ENCODE results near the gene CISTR. TPM values are rescaled to one million over a fixed set of nuclear protein-coding genes. Genes with fewer than 3 reads are reported as not detected.

Gene CISTR
- total and polyA plus RNA-seq, 3 donors from 2014 or later: not detected

DNA sequence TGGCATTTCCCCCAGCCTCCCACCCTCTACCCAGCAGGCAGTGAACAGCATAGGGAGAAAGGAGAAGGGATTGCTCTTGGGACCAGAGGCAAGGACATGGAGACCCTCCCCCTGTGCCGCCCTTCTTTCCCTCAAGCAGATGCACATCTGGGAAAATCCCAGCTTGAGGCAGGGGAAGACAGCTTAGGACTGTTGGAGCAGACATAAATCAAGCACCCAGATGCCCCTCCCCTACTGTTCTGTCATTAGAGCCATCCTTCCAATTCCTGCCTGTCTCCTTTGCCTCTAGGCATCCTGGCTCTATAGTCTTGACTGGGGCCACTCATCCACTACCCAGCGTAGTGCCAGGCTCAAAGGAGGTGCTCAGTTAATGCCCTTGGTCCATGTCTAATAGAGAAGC is 7.5 kb upstream of the CISTR start:
- H3K9me3 ChIP-seq: no peaks in the 10 kb centered on the region
- no peak overlapping the region for H3K4me3 ChIP-seq
- no peak overlapping the region for H3K27ac ChIP-seq
- intact Hi-C loops (cut with DNase I; ENCODE audit: low total_unique reads): no loop called here
- no peak for TF ChIP-seq POLR2A (IDR thresholded peaks at IDR 0.05)
- TF ChIP-seq, protein P1, sequence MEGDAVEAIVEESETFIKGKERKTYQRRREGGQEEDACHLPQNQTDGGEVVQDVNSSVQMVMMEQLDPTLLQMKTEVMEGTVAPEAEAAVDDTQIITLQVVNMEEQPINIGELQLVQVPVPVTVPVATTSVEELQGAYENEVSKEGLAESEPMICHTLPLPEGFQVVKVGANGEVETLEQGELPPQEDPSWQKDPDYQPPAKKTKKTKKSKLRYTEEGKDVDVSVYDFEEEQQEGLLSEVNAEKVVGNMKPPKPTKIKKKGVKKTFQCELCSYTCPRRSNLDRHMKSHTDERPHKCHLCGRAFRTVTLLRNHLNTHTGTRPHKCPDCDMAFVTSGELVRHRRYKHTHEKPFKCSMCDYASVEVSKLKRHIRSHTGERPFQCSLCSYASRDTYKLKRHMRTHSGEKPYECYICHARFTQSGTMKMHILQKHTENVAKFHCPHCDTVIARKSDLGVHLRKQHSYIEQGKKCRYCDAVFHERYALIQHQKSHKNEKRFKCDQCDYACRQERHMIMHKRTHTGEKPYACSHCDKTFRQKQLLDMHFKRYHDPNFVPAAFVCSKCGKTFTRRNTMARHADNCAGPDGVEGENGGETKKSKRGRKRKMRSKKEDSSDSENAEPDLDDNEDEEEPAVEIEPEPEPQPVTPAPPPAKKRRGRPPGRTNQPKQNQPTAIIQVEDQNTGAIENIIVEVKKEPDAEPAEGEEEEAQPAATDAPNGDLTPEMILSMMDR (IDR thresholded peaks at IDR 0.05): no peak
- peaks cover 3% of the 10 kb centered on the region for H3K4me1 ChIP-seq
- H3K27me3 ChIP-seq: no peaks in the 10 kb centered on the region
- WGBS, 2 donors: 86 to 91% methylated on average over 2 of the region's 2 CpGs
- no peaks in the 10 kb centered on the region for H3K36me3 ChIP-seq (ENCODE audit: low read depth, missing control alignments)
- no peak for DNase-seq

DNA sequence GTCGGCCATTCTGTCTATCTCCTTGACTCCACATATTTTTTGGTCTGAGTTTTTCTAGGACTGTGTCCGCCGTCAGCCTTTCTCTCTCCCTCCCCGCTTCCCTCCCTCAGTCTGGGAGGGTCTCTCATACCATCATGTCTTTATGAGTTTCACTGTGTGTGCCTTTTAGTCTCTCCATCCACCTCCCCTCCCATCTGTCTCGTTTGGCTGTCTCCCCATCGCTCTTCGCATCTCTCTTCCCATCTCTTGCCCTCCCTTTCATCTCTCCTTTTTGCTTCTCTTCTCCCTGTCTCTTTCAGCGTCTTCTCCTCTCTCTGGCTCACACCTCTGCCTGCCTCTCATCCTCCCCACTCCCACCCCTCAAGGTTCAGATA is 6.9 kb upstream of the CISTR start:
- H3K4me3 ChIP-seq: no peak overlapping the region
- no peak overlapping the region for H3K27ac ChIP-seq
- H3K4me1 ChIP-seq: peaks cover 3% of the 10 kb centered on the region
- 46 to 55% methylated on average over 8 of the region's 8 CpGs for WGBS, 2 donors
- intact Hi-C loops (cut with DNase I; ENCODE audit: low total_unique reads): no loop called here
- H3K27me3 ChIP-seq: no peaks in the 10 kb centered on the region
- no peak for TF ChIP-seq POLR2A (IDR thresholded peaks at IDR 0.05)
- TF ChIP-seq, protein P1 (IDR thresholded peaks at IDR 0.05): no peak
- no peaks in the 10 kb centered on the region for H3K36me3 ChIP-seq (ENCODE audit: low read depth, missing control alignments)
- no peaks in the 10 kb centered on the region for H3K9me3 ChIP-seq
- no peak for DNase-seq

DNA sequence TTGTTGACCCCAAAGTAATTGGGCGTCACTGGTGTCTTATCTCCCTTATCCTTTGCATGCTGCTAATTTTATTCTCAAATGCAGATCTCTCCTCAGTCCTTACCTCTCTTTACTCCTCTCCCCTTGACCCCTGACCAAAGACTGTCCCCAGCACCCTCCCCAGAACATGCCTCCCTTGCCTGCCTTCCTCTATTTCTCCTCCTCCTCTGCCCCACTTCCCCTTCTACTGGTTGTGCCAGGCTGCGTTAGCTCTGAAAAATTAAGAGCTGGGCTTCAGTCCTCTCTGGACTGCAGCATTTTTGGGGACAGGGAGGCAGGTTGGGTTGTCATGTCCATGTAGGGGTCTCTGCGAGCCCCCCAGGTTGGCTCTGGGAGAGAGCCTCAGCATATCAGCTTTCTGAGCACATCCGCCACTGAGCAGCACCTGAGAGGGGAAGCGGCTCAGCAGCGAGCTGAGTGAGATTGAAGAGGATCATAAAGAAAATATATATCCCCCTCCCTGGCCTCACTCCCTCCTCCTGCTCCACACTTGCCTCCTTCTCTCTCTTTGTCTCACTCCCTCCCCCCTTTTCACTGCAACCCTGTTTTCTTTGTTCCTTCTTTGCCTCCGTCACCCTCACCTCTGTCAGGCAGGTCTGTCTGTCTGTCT is 6.4 kb upstream of the CISTR start:
- WGBS, 2 donors: 57 to 64% methylated on average over 7 of the region's 7 CpGs
- no peak for DNase-seq
- TF ChIP-seq POLR2A (IDR thresholded peaks at IDR 0.05): no peak
- TF ChIP-seq, protein P1 (IDR thresholded peaks at IDR 0.05): no peak
- Histone ChIP-seq H3K27ac (no peak overlapping the region), H3K36me3 (ENCODE audit: low read depth, missing control alignments) (no peaks in the 10 kb centered on the region), H3K4me1 (peaks cover 3% of the 10 kb centered on the region), H3K9me3 (no peaks in the 10 kb centered on the region), H3K27me3 (no peaks in the 10 kb centered on the region), H3K4me3 (no peak overlapping the region)
- intact Hi-C loops (cut with DNase I; ENCODE audit: low total_unique reads): no loop called here

DNA sequence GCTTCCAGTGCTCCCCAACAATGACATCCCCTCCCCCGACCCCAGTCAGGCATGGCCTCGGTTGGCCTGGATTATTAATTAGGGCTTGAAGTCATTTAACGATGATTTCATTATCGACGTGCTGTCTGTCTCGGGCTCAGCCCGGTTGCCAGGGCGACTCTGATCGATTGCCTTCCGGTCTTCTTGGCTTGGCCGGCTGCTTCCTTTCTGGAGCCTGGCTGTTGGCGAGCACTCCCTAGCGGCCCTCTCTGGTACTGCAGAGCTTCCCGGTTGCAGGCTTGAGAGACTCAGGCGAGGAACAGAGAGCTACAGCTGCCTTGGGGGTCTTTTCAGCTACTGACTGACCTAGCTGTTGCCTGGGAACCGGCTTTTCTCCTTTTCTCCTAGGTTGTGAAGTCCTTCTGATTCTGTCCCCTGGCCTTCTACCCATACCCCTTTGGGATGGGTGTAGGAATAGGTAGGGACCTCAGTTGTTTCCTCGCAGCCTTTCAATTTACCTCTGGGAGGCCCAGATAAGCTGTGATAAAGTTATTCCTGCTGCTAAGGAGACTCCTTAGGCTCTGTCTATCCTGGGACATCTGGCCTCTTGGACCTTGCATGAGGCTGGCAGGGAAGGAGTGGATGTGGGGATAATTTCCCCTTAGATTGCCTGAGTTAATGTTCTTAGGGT is 5.5 kb upstream of the CISTR start:
- H3K4me1 ChIP-seq: peaks cover 3% of the 10 kb centered on the region
- H3K4me3 ChIP-seq: no peak overlapping the region
- H3K27ac ChIP-seq: no peak overlapping the region
- DNase-seq: peak; percentile 93
- no peaks in the 10 kb centered on the region for H3K36me3 ChIP-seq (ENCODE audit: low read depth, missing control alignments)
- WGBS, 2 donors: 11 to 16% methylated on average over 16 to 17 of the region's 17 CpGs
- H3K9me3 ChIP-seq: no peaks in the 10 kb centered on the region
- no peaks in the 10 kb centered on the region for H3K27me3 ChIP-seq
- TF ChIP-seq, protein P1 (IDR thresholded peaks at IDR 0.05): peak; percentile 71 to 86 (median 72)
- no peak for TF ChIP-seq POLR2A (IDR thresholded peaks at IDR 0.05)
- intact Hi-C loops (cut with DNase I; ENCODE audit: low total_unique reads): no loop called here

All from testis (tissue), 3 donors.